ENCODE results near the gene PCDHAC1.

- TF ChIP-seq, protein P1, sequence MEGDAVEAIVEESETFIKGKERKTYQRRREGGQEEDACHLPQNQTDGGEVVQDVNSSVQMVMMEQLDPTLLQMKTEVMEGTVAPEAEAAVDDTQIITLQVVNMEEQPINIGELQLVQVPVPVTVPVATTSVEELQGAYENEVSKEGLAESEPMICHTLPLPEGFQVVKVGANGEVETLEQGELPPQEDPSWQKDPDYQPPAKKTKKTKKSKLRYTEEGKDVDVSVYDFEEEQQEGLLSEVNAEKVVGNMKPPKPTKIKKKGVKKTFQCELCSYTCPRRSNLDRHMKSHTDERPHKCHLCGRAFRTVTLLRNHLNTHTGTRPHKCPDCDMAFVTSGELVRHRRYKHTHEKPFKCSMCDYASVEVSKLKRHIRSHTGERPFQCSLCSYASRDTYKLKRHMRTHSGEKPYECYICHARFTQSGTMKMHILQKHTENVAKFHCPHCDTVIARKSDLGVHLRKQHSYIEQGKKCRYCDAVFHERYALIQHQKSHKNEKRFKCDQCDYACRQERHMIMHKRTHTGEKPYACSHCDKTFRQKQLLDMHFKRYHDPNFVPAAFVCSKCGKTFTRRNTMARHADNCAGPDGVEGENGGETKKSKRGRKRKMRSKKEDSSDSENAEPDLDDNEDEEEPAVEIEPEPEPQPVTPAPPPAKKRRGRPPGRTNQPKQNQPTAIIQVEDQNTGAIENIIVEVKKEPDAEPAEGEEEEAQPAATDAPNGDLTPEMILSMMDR (IDR thresholded peaks at IDR 0.05) = no peak
- TF ChIP-seq SIN3A (IDR thresholded peaks at IDR 0.05; ENCODE audit: borderline replicate concordance, insufficient read depth, low read depth, low read length) = no peak
- no peak for TF ChIP-seq POLR2AphosphoS5 (IDR thresholded peaks at IDR 0.05; ENCODE audit: low read depth, low read length)
- TF ChIP-seq, protein P2, sequence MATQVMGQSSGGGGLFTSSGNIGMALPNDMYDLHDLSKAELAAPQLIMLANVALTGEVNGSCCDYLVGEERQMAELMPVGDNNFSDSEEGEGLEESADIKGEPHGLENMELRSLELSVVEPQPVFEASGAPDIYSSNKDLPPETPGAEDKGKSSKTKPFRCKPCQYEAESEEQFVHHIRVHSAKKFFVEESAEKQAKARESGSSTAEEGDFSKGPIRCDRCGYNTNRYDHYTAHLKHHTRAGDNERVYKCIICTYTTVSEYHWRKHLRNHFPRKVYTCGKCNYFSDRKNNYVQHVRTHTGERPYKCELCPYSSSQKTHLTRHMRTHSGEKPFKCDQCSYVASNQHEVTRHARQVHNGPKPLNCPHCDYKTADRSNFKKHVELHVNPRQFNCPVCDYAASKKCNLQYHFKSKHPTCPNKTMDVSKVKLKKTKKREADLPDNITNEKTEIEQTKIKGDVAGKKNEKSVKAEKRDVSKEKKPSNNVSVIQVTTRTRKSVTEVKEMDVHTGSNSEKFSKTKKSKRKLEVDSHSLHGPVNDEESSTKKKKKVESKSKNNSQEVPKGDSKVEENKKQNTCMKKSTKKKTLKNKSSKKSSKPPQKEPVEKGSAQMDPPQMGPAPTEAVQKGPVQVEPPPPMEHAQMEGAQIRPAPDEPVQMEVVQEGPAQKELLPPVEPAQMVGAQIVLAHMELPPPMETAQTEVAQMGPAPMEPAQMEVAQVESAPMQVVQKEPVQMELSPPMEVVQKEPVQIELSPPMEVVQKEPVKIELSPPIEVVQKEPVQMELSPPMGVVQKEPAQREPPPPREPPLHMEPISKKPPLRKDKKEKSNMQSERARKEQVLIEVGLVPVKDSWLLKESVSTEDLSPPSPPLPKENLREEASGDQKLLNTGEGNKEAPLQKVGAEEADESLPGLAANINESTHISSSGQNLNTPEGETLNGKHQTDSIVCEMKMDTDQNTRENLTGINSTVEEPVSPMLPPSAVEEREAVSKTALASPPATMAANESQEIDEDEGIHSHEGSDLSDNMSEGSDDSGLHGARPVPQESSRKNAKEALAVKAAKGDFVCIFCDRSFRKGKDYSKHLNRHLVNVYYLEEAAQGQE (IDR thresholded peaks at IDR 0.05; ENCODE audit: insufficient read depth in 1 of 2, low read depth in 2 of 2, low read length in 1 of 2) = no peak
These were observed 48.9 kb upstream of the PCDHAC1 start for GRCh38 chr5:140877262-140877581.

Measured in Panc1 (cell line).